ENCODE data around the gene PALM3.

Gene PALM3

DNA sequence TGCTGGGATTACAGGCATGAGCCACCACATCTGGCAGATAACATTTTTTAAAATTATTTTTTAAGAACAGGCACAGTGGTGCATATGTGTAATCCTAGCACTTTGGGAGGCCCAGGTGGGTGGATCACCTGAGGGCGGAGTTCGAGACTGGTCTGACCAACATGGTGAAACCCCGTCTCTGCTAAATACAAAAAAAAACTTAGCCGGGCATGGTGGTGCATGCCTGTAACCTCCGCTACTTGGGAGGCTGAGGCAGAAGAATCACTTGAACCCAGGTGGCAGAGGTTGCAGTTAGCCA is 631 bp upstream of the PALM3 start:
- no peak for TF ChIP-seq Cebpa-rat (IDR thresholded peaks at IDR 0.05)
- H3K9ac ChIP-seq = no peak overlapping the region
- H3K36me3 ChIP-seq = no peaks in the 10 kb centered on the region
- no peak overlapping the region for H3K27ac ChIP-seq
- peaks cover 18% of the 10 kb centered on the region for H3K27me3 ChIP-seq
- no peaks in the 10 kb centered on the region for H4K20me1 ChIP-seq
- H3K4me1 ChIP-seq = peaks cover 18% of the 10 kb centered on the region
- no peak overlapping the region for H3K4me2 ChIP-seq
- H3K9me3 ChIP-seq = no peaks in the 10 kb centered on the region
- H3K4me3 ChIP-seq = no peak overlapping the region

DNA sequence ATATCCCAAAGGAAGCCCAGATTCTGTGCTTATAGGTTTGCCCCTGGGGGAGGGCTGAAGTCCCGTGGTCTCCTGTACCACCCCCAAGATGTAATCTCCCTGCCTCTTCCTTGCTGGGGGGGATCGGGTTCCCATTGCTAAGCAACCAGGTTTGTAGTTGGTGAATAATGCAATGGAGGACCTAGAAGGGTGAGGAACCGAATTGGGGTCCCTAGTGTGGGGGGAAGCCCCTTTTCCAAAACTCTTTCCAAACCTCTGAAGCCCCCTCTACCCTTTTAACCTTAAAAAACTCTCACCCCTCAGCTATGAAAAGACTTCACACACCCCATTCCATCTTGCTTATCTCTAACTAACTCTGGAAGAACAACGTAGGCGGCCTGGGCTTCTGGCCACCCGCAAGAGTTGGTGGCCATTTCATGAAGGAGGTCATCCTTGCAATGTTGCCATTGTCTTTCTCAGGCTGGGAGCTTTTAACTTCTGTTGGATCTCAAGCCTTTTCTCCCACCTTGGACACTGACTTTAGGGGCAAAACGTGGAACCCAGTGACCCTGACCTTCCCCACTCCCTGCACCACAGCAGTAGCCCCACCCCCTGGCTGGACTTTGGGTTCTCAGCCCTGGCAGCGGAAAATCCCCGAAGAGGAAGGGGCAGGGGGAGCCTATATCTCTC is 661 bp downstream of the PALM3 start:
- Histone ChIP-seq H4K20me1 (no peaks in the 10 kb centered on the region), H3K27ac (no peak overlapping the region), H3K4me3 (no peak overlapping the region), H3K36me3 (no peaks in the 10 kb centered on the region), H3K9ac (no peak overlapping the region), H3K4me2 (0 out of 2 replicates have a peak overlapping the region, but pooled peaks have one; percentile 17), H3K4me1 (peaks cover 18% of the 10 kb centered on the region), H3K27me3 (peaks cover 30% of the 10 kb centered on the region), H3K9me3 (no peaks in the 10 kb centered on the region)
- TF ChIP-seq Cebpa-rat (IDR thresholded peaks at IDR 0.05) = no peak

DNA sequence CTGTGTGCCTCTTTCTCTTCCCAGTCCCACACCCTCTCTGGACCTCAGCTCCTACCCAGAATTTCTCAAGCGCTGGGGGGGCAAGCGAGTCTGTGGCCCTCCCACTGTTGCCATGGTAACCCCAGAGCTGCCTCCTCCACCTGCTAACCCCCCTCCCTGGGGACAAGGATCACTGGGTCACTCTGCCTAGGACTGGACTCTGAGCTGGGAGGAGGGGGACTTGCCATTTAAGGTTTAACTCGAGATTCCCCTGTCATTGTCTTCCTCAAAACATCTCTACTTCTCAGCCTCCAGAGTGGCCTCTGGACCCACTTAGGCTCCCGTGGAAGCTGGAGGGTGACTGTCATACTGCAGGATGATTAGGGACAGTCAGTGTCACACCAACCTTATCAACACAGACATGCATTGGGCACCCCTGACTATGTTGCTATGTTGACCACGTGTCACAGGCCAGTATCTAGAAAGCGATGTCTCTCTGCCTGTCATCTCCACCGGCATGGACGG is 2.2 kb downstream of the PALM3 start:
- Histone ChIP-seq H3K4me1 (peaks cover 18% of the 10 kb centered on the region), H3K36me3 (no peaks in the 10 kb centered on the region), H4K20me1 (no peaks in the 10 kb centered on the region), H3K9ac (no peak overlapping the region), H3K9me3 (no peaks in the 10 kb centered on the region), H3K27me3 (peaks cover 40% of the 10 kb centered on the region), H3K4me2 (peak overlapping the region; percentile 13; the same call in 1 of the 2 replicates), H3K4me3 (no peak overlapping the region), H3K27ac (no peak overlapping the region)
- no peak for TF ChIP-seq Cebpa-rat (IDR thresholded peaks at IDR 0.05)

DNA sequence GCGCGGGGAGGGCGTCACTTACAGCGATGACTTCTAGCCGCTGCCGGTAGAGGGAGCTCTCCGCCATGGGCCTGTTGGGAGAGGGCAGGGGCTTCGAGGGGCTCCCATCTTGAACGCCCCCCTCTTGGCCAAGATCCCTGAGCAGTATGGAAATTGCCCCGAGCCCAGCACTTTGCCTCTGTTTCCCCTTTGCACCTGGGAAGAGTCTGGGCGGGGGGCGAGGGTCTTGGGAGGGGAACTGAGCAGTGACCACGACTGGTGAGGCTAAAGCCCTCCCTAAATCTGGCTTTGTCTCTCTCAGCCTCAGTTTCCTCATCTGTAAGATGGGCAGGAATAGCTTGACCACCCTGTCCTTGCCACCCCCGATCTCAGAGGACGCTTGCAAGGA is 2.8 kb downstream of the PALM3 start:
- peaks cover 18% of the 10 kb centered on the region for H3K4me1 ChIP-seq
- H3K9me3 ChIP-seq = no peaks in the 10 kb centered on the region
- H3K9ac ChIP-seq = no peak overlapping the region
- no peaks in the 10 kb centered on the region for H4K20me1 ChIP-seq
- no peak overlapping the region for H3K4me2 ChIP-seq
- no peak for TF ChIP-seq Cebpa-rat (IDR thresholded peaks at IDR 0.05)
- peaks cover 43% of the 10 kb centered on the region for H3K27me3 ChIP-seq
- no peak overlapping the region for H3K27ac ChIP-seq
- H3K36me3 ChIP-seq = no peaks in the 10 kb centered on the region
- no peak overlapping the region for H3K4me3 ChIP-seq

- Histone ChIP-seq H3K27ac (no peak overlapping the region), H3K36me3 (no peaks in the 10 kb centered on the region), H3K4me2 (peak overlapping the region; percentile 66), H3K9ac (no peak overlapping the region), H3K4me3 (peak overlapping the region; percentile 36; the same call in 1 of the 2 replicates), H3K4me1 (peaks cover 18% of the 10 kb centered on the region), H3K27me3 (peaks cover 43% of the 10 kb centered on the region), H4K20me1 (no peaks in the 10 kb centered on the region), H3K9me3 (no peaks in the 10 kb centered on the region)
- TF ChIP-seq Cebpa-rat (IDR thresholded peaks at IDR 0.05) = no peak
These were observed 3.4 kb downstream of the PALM3 start for GRCh38 chr19:14058182-14059092.

DNA sequence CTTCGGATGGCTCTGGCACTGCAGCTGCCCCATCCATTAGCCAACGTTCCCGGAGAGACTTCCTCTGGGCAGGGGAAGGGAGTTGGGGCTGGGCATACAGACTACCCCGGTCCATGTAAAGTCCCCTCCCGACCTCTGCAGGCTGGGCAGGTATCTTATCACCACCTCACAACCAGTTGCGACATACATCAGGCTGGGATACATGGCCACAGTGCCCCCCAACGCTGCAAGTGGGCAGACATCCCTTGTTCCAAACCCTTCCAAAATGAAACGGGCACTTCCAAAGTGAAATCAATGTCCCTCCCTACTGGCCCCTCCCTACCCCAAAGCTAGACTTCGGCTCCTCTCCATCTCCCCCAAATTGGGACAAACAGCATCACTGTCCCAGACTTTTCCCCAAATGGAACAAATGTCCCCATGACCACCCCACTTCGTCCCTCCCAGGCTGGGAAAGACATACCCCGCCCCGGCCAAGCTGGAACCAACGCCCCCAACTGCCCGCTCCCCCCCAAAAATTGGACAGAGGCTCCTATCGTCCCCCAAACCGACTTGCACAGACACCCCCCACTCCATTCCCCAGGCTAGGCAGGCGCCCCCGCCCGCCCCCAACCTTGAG is 5.0 kb downstream of the PALM3 start:
- H3K9ac ChIP-seq = no peak overlapping the region
- H3K4me1 ChIP-seq = peaks cover 18% of the 10 kb centered on the region
- TF ChIP-seq Cebpa-rat (IDR thresholded peaks at IDR 0.05) = peak; percentile 45; the same call in 1 of the 2 replicates
- H3K9me3 ChIP-seq = no peaks in the 10 kb centered on the region
- no peaks in the 10 kb centered on the region for H4K20me1 ChIP-seq
- H3K27me3 ChIP-seq = peaks cover 43% of the 10 kb centered on the region
- H3K4me3 ChIP-seq = no peak overlapping the region
- no peak overlapping the region for H3K27ac ChIP-seq
- peak overlapping the region; percentile 39 for H3K4me2 ChIP-seq
- H3K36me3 ChIP-seq = peaks cover 4% of the 10 kb centered on the region; the same call in 1 of the 2 replicates

GRCh38 chr19:14056069-14056666 is 5.7 kb downstream of the PALM3 start:
- Histone ChIP-seq H3K9me3 (no peaks in the 10 kb centered on the region), H4K20me1 (no peaks in the 10 kb centered on the region), H3K27ac (no peak overlapping the region), H3K27me3 (peaks cover 43% of the 10 kb centered on the region), H3K36me3 (peaks cover 8% of the 10 kb centered on the region; the same call in 1 of the 2 replicates), H3K4me2 (no peak overlapping the region), H3K4me3 (no peak overlapping the region), H3K9ac (no peak overlapping the region), H3K4me1 (peaks cover 18% of the 10 kb centered on the region)
- TF ChIP-seq Cebpa-rat (IDR thresholded peaks at IDR 0.05) = no peak

DNA sequence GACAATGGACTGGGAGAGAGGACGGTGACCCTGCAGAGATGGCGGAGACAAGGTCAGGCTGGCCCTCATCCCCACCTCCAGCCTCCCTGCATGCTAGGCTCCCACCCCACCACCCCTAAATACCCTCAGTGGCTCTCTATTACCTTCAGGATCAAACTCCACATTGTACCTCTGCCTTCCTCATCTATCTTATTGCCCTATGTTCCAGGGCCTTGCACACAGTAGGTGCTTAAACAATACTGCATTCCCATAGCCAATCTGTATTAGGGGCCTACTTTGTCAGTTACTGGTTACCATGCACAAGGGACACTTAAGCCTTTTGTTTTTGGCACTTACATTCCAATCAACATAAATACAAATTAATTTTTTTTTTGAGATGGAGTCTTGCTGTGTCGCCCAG is 6.5 kb downstream of the PALM3 start:
- Histone ChIP-seq H3K9me3 (no peaks in the 10 kb centered on the region), H3K4me2 (no peak overlapping the region), H4K20me1 (no peaks in the 10 kb centered on the region), H3K27me3 (peaks cover 43% of the 10 kb centered on the region), H3K36me3 (peaks cover 16% of the 10 kb centered on the region; the same call in 1 of the 2 replicates), H3K9ac (no peak overlapping the region), H3K27ac (no peak overlapping the region), H3K4me1 (peaks cover 18% of the 10 kb centered on the region), H3K4me3 (no peak overlapping the region)
- TF ChIP-seq Cebpa-rat (IDR thresholded peaks at IDR 0.05) = no peak

GRCh38 chr19:14054721-14055120 is 7.2 kb downstream of the PALM3 start:
- no peak overlapping the region for H3K9ac ChIP-seq
- peaks cover 11% of the 10 kb centered on the region for H3K4me1 ChIP-seq
- H3K9me3 ChIP-seq = no peaks in the 10 kb centered on the region
- no peak overlapping the region for H3K4me2 ChIP-seq
- TF ChIP-seq Cebpa-rat (IDR thresholded peaks at IDR 0.05) = no peak
- H3K36me3 ChIP-seq = peaks cover 20% of the 10 kb centered on the region; the same call in 1 of the 2 replicates
- no peak overlapping the region for H3K27ac ChIP-seq
- no peak overlapping the region for H3K4me3 ChIP-seq
- H4K20me1 ChIP-seq = no peaks in the 10 kb centered on the region
- H3K27me3 ChIP-seq = peaks cover 43% of the 10 kb centered on the region
